HG02642 (cell line): Measurements from ENCODE around the gene RIPK3.
A peak's percentile ranks its signal among the peaks of the same experiment; 100 is the strongest.

Experiments used
- ATAC-seq: cut with Tn5 transposase; IDR thresholded peaks from one replicate; pipeline ENCODE4 v1.9.1; 2021; ENCODE audit warnings: mild to moderate bottlenecking; ENCODE audit not compliant: unreplicated experiment, poor library complexity

The RIPK3 gene

GRCh38 chr14:24325963-24326362, 13.8 kb downstream of the RIPK3 start:
- no peak for ATAC-seq

- ATAC-seq: no peak
Observed at GRCh38 chr14:24325041-24325530, 14.7 kb downstream of the RIPK3 start.

- no peak for ATAC-seq
Observed at GRCh38 chr14:24324024-24324423, 15.8 kb downstream of the RIPK3 start.

GRCh38 chr14:24323341-24323740, 16.4 kb downstream of the RIPK3 start:
- ATAC-seq: no peak

GRCh38 chr14:24322672-24323071, 17.1 kb downstream of the RIPK3 start:
- ATAC-seq: no peak

- ATAC-seq: no peak
Observed at GRCh38 chr14:24321212-24321975, 18.4 kb downstream of the RIPK3 start.

GRCh38 chr14:24317141-24317928, 22.5 kb downstream of the RIPK3 start:
- ATAC-seq: no peak

GRCh38 chr14:24316597-24316950, 23.2 kb downstream of the RIPK3 start:
- ATAC-seq: no peak

- ATAC-seq: no peak
Observed at GRCh38 chr14:24315807-24316596, 23.8 kb downstream of the RIPK3 start.

GRCh38 chr14:24315243-24315806, 24.5 kb downstream of the RIPK3 start:
- ATAC-seq: no peak

GRCh38 chr14:24314377-24315193, 25.2 kb downstream of the RIPK3 start:
- ATAC-seq: no peak

- ATAC-seq: no peak
Observed at GRCh38 chr14:24313913-24314312, 25.9 kb downstream of the RIPK3 start.

- ATAC-seq: no peak
Observed at GRCh38 chr14:24312736-24313507, 26.9 kb downstream of the RIPK3 start.

GRCh38 chr14:24311837-24312615, 27.8 kb downstream of the RIPK3 start:
- ATAC-seq: no peak

- peak; percentile 73 for ATAC-seq
Observed at GRCh38 chr14:24310646-24311604, 28.9 kb downstream of the RIPK3 start, which contains the start of gene LTB4R. Gene LTB4R (plus strand): TSS chr14:24311502. CDS start chr14:24315652, 4,150 bp downstream.

GRCh38 chr14:24310265-24310645, 29.5 kb downstream of the RIPK3 start:
- no peak for ATAC-seq
